DND-41 (cell line): ENCODE data around the gene ARHGAP24.

ENCODE experiments used
- ATAC-seq: fragments of 200-7000 bp; cut with Tn5 transposase; 3 replicates; pipeline ENCODE4 v1.9.1; 2021; ENCODE audit warnings: low read depth; ENCODE audit not compliant: insufficient read depth
- DNase-seq: peaks from one replicate; pipeline ENCODE4 v3.0.0-alpha.2; 2020
- H2AFZ ChIP-seq: 2 replicates; pipeline ENCODE4 v1.6.0; 2012; ENCODE audit warnings: low read depth, low read length
- H3K27ac ChIP-seq: 2 replicates; pipeline ENCODE4 v1.5.1; 2012; ENCODE audit warnings: low read length, inconsistent platforms
- H3K27me3 ChIP-seq: fragments of 200-600 bp; sonication (generic); 2 replicates; pipeline ENCODE4 v1.6.0; 2012; ENCODE audit warnings: low read length, mild to moderate bottlenecking, inconsistent platforms; ENCODE audit not compliant: insufficient read depth, poor library complexity
- H3K36me3 ChIP-seq: 2 replicates; pipeline ENCODE4 v1.5.1; 2012; ENCODE audit warnings: low read length, inconsistent platforms; ENCODE audit not compliant: insufficient read depth
- H3K4me1 ChIP-seq: 2 replicates; pipeline ENCODE4 v1.5.1; 2012; ENCODE audit warnings: mild to moderate bottlenecking, low read length; ENCODE audit not compliant: insufficient read depth
- H3K4me2 ChIP-seq: 2 replicates; pipeline ENCODE4 v1.6.0; 2012; ENCODE audit warnings: mild to moderate bottlenecking, moderate library complexity, low read length, inconsistent platforms; ENCODE audit not compliant: insufficient read depth
- H3K4me3 ChIP-seq, 2 experiments: fragments of 200-600 bp in 1 of 2; shearing (Covaris generic) in 1 of 2; 2 replicates each; pipeline ENCODE4 v1.5.1; 2012 to 2016; ENCODE audit warnings: inconsistent platforms in 2 of 2, low read length in 2 of 2, mild to moderate bottlenecking in 2 of 2, low read depth in 1 of 2, moderate library complexity in 1 of 2
- H3K79me2 ChIP-seq: 2 replicates; pipeline ENCODE4 v1.6.0; 2012; ENCODE audit warnings: low read length, inconsistent platforms; ENCODE audit not compliant: insufficient read depth
- H3K9ac ChIP-seq: 2 replicates; pipeline ENCODE4 v1.6.0; 2012; ENCODE audit warnings: low read depth, mild to moderate bottlenecking, inconsistent platforms, low read length, moderate library complexity
- H3K9me3 ChIP-seq: 2 replicates; pipeline ENCODE4 v1.5.1; 2012; ENCODE audit warnings: low read length, moderate library complexity, mild to moderate bottlenecking, inconsistent platforms; ENCODE audit not compliant: insufficient read depth, severe bottlenecking
- H4K20me1 ChIP-seq: 2 replicates; pipeline ENCODE4 v1.6.0; 2012; ENCODE audit warnings: low read length; ENCODE audit not compliant: insufficient read depth
- EZH2 ChIP-seq: IDR thresholded peaks from 3 replicates; pipeline ENCODE4 v1.6.1; 2012; ENCODE audit warnings: borderline replicate concordance, low read depth, mild to moderate bottlenecking, moderate library complexity, low read length, inconsistent platforms; ENCODE audit not compliant: severe bottlenecking
- TF ChIP-seq, protein P1 (sequence below): IDR thresholded peaks from 2 replicates; pipeline ENCODE4 v1.5.1; 2012; ENCODE audit warnings: borderline replicate concordance, low read length, moderate library complexity, mild to moderate bottlenecking; ENCODE audit not compliant: poor library complexity, severe bottlenecking; ENCODE audit errors: extremely low read depth

ARHGAP24 gene

DNA sequence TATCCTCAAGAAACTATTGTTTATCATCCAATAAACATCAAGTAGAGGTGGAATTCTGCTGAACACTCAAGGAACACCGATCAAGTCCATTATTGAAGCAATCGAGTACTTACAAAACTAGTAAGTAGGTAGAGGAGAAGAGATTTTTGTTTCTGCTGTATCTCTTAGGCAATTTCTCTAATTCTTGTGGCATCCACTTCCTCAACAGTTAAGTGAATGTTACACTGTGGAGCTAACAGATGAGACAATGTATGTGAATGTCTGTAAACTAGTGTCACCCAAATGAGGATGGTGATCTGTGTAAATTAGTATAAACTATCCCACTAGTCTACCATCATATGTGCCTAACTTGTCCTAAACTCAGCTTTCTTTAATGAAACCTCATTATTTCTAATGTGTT lies 261.6 kb downstream of the ARHGAP24 start:
- Histone ChIP-seq H3K27me3 (no peaks in the 10 kb centered on the region), H4K20me1 (no peaks in the 10 kb centered on the region), H3K4me1 (no peaks in the 10 kb centered on the region), H3K79me2 (no peaks in the 10 kb centered on the region), H3K4me3 (no peak overlapping the region), H3K9ac (no peak overlapping the region), H3K27ac (no peak overlapping the region), H3K36me3 (no peaks in the 10 kb centered on the region), H3K4me2 (no peak overlapping the region), H3K9me3 (no peaks in the 10 kb centered on the region), H2AFZ (no peak overlapping the region)
- ATAC-seq, result no peak
- TF ChIP-seq, protein P1, sequence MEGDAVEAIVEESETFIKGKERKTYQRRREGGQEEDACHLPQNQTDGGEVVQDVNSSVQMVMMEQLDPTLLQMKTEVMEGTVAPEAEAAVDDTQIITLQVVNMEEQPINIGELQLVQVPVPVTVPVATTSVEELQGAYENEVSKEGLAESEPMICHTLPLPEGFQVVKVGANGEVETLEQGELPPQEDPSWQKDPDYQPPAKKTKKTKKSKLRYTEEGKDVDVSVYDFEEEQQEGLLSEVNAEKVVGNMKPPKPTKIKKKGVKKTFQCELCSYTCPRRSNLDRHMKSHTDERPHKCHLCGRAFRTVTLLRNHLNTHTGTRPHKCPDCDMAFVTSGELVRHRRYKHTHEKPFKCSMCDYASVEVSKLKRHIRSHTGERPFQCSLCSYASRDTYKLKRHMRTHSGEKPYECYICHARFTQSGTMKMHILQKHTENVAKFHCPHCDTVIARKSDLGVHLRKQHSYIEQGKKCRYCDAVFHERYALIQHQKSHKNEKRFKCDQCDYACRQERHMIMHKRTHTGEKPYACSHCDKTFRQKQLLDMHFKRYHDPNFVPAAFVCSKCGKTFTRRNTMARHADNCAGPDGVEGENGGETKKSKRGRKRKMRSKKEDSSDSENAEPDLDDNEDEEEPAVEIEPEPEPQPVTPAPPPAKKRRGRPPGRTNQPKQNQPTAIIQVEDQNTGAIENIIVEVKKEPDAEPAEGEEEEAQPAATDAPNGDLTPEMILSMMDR, result no peak
- TF ChIP-seq EZH2, result no peak
- DNase-seq, result no peak

DNA sequence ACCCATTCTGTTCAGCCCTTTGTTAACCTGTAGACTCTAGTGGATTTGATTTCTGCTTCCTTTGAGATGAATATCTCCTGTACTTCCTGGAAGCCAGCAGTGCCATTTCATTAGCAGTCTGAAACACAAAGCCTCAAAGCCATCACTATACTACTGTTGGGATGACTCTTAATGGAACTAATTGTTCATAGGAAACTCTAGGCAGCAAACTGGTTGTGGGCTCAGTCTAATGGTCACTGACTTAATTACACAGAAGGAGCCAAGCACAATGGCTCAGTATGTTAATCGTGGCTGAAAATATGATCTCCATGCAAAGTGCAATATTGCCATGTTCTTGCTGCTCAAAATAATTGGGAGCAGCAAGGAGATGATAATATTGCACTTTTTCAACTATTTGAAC lies 262.3 kb downstream of the ARHGAP24 start:
- no peaks in the 10 kb centered on the region for H3K9me3 ChIP-seq
- no peaks in the 10 kb centered on the region for H3K4me1 ChIP-seq

GRCh38 chr4:85738721-85739120 lies 263.8 kb downstream of the ARHGAP24 start:
- H3K4me3 ChIP-seq, result no peak overlapping the region
- ATAC-seq (no peak), DNase-seq (no peak)
- H3K27me3 ChIP-seq, result peaks cover 4% of the 10 kb centered on the region
- no peak overlapping the region for H2AFZ ChIP-seq
- H3K9ac ChIP-seq, result no peak overlapping the region
- H3K79me2 ChIP-seq, result no peaks in the 10 kb centered on the region
- H3K4me2 ChIP-seq, result no peak overlapping the region
- no peak overlapping the region for H3K27ac ChIP-seq
- H3K4me1 ChIP-seq, result no peaks in the 10 kb centered on the region
- TF ChIP-seq, protein P1, result no peak
- no peak for TF ChIP-seq EZH2
- H3K36me3 ChIP-seq, result no peaks in the 10 kb centered on the region
- no peaks in the 10 kb centered on the region for H3K9me3 ChIP-seq
- H4K20me1 ChIP-seq, result no peaks in the 10 kb centered on the region

More for the DNA sequence above, 262.3 kb downstream of the ARHGAP24 start:
- H3K27ac ChIP-seq, result no peak overlapping the region
- no peak overlapping the region for H3K4me3 ChIP-seq
- H3K27me3 ChIP-seq, result peaks cover 4% of the 10 kb centered on the region
- H2AFZ ChIP-seq, result no peak overlapping the region
- no peaks in the 10 kb centered on the region for H3K36me3 ChIP-seq
- ATAC-seq, result no peak
- H3K4me2 ChIP-seq, result no peak overlapping the region
- no peak overlapping the region for H3K9ac ChIP-seq
- no peaks in the 10 kb centered on the region for H4K20me1 ChIP-seq
- no peak for DNase-seq
- TF ChIP-seq, protein P1, result no peak
- TF ChIP-seq EZH2, result no peak
- H3K79me2 ChIP-seq, result no peaks in the 10 kb centered on the region

- H3K36me3 ChIP-seq, result no peaks in the 10 kb centered on the region
- H3K9me3 ChIP-seq, result no peaks in the 10 kb centered on the region
- no peak overlapping the region for H2AFZ ChIP-seq
- no peak overlapping the region for H3K4me2 ChIP-seq
- no peak overlapping the region for H3K4me3 ChIP-seq
- no peak overlapping the region for H3K27ac ChIP-seq
- TF ChIP-seq EZH2, result no peak
- TF ChIP-seq, protein P1, result no peak
- no peaks in the 10 kb centered on the region for H3K4me1 ChIP-seq
- DNase-seq, result no peak
- H3K79me2 ChIP-seq, result no peaks in the 10 kb centered on the region
- no peak overlapping the region for H3K9ac ChIP-seq
- H4K20me1 ChIP-seq, result no peaks in the 10 kb centered on the region
- peaks cover 4% of the 10 kb centered on the region for H3K27me3 ChIP-seq
- no peak for ATAC-seq
Observed at GRCh38 chr4:85740431-85740861, 265.5 kb downstream of the ARHGAP24 start.
